SIG-M5 (cell line): Measurements from ENCODE around the gene SLC29A1.

Experiments used
- DNase-seq: peaks from one replicate; lab custom pipeline; 2025; lab: John Stamatoyannopoulos, UW

SLC29A1 gene

DNA sequence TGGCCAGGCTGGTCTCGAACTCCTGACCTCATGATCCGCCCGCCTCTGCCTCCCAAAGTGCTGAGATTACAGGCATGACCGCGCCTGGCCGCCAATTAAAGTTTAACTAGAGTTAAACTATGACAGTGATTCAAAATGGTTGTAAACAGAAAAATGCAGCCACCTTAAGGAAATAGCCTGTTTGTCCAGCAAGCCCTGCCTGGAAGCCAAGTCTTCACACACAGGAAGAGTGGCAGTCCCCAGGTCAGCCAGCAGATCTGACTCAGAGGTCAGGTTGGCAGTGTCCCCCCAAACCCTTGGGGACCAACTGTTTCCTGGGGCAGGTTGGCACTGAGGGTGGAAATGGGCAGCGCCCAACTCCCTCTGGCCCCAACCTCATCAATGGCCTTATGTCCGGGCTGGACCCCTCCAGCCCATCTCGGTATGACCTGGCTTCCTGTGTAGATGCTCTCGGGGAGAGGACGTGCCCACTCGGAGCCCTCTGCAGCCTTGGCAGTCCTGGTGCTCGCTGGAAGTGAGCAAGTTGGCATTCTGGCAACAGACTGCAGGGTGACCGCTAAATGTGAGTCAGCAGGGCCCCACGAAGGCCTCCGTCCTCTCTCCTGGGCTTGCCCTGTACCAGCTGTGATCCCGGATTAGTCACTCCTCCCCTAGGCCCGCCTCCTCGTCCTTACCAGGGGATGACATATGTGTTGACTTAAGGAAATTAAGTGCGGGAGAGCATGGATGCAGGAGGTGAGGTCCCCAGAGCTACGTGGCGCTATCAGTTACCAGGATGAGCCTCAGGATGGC is 13.8 kb downstream of the SLC29A1 start:
- peak; percentile 64 for DNase-seq

DNA sequence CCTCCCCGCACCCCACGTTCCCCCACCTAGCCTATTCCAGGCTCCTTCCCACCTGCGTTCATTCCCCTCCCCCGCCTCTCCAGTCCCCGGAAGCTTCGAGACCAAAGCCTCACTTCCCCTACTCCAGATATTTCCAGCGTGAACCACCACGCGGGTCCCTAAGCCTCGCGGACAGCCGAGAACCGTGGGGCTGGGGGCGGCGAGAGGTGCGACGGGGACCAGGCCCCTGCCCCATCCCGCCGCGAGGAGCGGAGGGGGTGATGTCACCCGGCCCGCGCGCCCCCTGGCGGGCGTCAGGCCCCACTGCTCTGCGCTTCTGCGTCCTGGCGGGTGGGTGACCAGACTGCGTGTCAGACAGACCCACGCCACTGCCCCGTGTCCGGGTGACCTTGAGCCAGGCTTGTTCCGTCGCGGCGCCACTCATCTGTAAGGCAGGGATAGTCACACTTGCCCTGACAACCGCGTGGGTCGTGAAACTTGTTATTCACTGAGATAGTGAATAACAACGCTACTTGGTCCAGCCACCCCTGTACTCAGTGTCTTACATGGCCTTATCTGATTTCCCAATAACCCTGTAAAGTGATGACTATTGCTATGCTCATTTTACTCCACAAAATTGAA is 14.5 kb downstream of the SLC29A1 start:
- no peak for DNase-seq

DNA sequence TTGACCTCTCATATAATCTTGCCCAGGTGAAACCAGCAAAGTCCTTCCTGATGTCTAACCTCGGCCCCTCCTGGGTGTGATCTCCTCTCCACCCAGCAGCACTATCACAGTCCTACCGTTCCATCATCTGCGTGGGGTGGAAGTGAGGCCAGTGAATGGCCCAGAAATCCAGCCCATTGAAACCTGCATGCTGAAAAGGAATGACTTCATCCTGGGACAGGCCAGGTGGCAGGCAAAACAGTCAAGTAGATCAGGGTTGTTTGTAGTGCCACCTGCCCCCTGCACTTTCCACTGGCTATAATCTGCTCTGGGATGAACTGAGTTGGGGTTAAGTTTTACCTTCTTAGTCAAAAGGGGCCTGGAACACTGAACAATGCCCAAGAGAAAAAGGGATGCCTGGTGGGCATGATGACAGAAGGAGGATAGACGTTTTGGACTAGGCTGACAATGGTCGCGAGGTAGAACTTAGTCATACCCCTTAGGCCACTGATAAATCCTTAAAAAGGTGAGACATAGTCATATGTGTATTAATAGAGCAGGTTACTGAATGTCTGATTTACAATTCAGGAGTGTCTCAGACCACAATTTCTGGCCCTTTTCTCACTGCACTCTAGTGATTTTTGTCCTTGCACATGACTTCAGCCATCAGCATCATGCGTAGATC is 15.4 kb downstream of the SLC29A1 start:
- DNase-seq, result no peak

DNA sequence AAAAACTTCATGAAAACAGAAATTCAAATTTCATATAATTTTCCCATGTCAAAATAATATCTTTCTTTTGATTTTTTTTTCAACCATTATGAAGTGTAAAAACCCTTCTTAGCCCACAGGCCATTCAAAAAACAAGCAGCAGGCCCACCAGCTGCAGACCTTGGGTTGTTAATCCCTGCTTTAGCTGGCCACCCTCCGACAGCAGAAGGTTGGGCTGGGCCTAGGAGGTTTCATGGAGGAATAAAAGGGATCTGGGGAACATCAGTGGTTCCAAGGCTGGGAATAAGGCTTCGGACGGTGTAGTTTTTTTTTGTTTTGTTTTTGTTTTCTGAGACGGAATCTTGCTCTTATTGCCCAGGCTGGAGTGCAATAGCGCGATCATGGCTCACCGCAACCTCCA is 19.9 kb downstream of the SLC29A1 start:
- DNase-seq, result no peak

DNA sequence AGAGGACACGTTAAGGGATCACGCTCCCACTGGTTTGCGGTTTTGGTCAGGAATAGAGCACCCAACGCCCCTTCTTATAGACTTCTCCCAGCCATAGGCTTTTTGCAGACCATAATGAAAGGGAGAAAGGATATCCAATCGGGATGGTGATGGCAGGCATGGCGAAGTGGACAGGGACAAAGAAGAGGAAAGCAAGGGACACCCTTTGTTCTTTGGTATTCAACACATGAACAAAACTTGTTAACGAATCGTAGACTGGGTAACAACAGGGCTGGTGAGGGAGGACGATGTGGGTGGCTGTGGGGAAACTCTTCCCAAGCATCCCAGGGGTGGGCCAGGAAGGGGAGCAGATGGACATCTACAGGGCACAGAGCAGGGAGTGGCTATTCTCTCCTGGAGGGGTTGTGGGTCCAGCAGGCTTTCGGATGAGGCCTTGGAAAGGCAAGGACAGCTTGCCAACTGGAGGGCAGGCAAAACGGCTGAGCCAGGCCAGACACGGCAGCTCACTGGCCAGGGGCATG is 22.1 kb downstream of the SLC29A1 start:
- DNase-seq, result no peak

DNA sequence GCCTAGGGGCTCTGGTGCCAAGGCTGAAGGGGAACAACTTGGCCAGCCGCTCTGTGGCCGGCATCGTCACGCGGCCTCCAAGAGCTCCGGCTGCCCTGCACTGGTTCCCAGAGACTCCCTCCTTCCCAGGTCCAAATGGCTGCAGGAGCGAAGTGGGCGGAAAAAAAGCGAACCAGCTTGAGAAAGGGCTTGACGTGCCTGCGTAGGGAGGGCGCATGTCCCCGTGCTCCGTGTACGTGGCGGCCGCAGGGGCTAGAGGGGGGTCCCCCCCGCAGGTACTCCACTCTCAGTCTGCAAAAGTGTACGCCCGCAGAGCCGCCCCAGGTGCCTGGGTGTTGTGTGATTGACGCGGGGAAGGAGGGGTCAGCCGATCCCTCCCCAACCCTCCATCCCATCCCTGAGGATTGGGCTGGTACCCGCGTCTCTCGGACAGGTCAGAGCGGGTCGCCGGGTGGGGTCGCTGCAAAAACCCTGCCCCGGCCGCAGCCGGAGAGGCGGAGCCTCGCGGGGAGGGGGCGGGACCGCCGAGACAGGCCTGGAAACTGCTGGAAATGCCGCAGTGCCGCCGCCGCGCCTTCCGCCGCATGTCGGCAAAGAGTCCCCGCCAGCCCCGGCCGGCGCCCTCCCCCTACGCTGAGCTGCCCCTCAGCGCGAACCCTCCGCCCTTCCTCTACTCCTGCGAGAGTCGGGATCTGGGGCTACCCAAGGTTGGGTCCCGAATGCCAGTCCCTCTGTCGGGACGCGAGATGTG is 22.7 kb downstream of the SLC29A1 start:
- no peak for DNase-seq

DNA sequence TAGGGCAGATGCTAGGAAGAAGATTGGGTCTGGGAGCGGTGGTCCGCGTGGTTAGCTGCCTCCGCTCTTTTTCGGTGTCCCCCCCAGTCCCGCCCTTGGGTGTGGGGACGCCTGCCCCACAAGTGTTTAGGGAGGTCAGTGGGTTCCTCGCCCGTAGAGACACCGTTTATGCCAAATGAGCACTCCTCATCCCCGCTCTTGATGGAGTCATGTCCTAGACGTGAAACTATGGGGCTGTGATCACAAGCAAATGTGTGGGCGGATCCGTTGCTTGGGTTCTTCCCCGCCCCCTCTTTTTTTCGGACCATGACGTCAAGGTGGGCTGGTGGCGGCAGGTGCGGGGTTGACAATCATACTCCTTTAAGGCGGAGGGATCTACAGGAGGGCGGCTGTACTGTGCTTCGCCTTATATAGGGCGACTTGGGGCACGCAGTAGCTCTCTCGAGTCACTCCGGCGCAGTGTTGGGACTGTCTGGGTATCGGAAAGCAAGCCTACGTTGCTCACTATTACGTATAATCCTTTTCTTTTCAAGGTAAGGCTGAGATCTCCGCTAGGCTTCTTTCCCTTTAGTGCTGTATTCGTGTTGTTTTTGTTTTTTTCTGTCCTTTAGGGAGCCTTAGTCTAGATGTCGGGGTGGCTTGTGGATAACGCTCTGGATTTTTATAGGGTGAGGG is 23.4 kb downstream of the SLC29A1 start, which contains the start of gene HSP90AB1:
TSS of gene HSP90AB1 (plus strand) at position 439 of the 675 bp plus-strand sequence. CDS start 1,529 bp downstream, outside the sequence.
- peak; percentile 85 for DNase-seq

DNA sequence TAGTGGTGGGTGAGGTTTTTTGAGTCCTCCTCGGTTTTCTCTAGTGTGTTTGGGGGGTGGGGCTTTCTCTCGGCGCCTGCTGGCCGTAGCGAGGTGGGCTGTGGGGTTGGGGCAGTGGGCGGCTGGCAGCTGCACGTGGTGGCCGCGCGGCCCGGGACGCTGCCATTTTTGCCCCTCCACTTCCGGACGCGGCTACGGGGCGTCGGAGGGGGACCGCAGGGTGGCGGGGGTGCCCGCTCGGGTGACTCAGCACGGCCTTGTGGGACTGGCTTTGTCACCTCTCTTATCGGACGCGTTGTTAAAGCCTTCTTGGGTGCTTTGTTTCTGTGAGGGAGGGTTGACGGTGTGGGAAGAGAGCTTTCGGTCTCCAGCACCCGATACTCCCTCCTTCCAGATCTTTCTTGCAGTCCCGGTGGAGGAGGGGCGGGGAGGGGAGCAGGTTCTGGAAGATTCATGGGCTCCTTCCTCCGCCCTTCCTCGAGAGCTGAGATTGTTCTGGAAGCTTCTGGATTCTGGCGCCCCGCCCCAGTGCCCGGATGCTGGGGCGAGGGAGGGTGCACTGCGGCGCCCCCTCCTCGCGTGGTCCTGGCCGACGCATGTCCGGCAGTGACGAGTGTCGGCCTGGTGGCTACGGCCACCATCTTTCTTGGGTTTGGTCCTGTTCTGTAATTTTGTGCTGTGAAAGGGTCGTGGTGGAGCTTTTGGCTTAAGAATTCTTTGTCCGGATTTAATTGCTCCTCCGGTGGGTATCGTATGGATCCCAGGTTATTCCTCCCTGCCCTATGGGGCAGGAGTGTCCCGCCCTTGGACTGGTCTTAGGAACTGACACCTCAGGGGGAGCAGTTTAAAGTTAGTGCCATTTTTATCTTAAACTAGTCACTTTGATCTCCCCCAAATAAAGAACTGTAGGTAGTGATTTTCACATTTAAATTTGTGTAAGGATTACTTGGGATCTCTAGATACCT is 24.2 kb downstream of the SLC29A1 start:
- DNase-seq, result no peak

DNA sequence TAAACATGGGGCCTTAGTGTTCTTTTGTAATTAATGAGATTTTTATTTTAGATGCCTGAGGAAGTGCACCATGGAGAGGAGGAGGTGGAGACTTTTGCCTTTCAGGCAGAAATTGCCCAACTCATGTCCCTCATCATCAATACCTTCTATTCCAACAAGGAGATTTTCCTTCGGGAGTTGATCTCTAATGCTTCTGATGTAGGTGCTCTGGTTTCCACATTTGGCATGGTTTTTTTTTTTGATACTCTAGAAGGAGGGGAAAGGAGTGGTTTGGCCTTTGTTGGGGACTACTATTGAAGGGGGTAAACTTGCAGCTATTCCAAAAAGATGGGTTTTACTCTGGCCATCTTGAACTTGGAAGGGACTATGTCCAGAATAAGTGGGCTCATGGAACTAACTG is 25.2 kb downstream of the SLC29A1 start:
- DNase-seq, result no peak

DNA sequence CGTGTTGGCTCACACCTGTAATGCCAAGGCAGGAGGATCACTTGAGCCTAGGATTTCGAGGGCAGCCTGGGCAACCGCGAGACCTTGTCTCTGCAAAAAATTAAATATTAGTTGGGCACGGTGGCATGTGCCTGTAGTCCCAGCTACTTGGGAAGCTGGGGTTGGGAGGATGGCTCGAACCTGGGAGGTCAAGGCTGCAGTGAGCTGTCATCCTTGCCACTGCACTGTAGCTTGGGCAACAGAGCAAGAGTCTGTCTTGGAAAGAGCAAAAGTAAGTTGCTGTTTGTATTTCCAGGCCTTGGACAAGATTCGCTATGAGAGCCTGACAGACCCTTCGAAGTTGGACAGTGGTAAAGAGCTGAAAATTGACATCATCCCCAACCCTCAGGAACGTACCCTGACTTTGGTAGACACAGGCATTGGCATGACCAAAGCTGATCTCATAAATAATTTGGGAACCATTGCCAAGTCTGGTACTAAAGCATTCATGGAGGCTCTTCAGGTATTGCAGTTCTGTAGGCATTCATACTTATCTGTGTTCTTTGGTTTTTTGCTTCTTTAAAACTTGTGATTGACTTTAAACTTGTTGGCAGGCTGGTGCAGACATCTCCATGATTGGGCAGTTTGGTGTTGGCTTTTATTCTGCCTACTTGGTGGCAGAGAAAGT is 25.8 kb downstream of the SLC29A1 start:
- DNase-seq, result no peak

DNA sequence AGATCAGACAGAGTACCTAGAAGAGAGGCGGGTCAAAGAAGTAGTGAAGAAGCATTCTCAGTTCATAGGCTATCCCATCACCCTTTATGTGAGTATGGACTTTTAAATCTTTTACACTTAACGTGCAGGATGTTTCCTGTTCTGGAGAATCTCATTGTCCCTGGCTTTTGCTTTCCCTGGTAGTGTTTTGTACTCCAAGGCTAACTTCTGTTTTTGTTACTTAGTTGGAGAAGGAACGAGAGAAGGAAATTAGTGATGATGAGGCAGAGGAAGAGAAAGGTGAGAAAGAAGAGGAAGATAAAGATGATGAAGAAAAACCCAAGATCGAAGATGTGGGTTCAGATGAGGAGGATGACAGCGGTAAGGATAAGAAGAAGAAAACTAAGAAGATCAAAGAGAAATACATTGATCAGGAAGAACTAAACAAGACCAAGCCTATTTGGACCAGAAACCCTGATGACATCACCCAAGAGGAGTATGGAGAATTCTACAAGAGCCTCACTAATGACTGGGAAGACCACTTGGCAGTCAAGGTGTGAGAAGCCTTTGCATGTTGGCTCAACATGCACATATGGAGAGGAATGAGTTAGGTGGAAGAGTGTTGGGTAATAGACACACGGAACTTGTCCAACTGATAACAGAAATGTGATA is 26.8 kb downstream of the SLC29A1 start:
- no peak for DNase-seq

DNA sequence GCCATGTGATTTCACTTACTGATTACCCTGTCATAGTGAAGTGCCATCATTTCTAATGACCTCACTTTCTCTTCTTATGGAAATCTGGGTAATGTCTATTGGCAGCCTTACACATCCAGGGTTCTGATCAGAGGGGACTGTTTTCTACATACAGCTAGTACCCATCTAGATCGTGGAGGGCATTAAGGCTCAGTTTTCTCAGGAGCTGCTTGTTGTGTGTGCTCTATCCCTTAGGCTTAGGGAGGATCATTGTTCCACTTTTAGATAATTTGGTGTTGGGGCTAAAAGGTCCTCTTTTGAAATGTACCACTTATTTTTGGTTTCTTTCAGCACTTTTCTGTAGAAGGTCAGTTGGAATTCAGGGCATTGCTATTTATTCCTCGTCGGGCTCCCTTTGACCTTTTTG is 27.3 kb downstream of the SLC29A1 start:
- no peak for DNase-seq

DNA sequence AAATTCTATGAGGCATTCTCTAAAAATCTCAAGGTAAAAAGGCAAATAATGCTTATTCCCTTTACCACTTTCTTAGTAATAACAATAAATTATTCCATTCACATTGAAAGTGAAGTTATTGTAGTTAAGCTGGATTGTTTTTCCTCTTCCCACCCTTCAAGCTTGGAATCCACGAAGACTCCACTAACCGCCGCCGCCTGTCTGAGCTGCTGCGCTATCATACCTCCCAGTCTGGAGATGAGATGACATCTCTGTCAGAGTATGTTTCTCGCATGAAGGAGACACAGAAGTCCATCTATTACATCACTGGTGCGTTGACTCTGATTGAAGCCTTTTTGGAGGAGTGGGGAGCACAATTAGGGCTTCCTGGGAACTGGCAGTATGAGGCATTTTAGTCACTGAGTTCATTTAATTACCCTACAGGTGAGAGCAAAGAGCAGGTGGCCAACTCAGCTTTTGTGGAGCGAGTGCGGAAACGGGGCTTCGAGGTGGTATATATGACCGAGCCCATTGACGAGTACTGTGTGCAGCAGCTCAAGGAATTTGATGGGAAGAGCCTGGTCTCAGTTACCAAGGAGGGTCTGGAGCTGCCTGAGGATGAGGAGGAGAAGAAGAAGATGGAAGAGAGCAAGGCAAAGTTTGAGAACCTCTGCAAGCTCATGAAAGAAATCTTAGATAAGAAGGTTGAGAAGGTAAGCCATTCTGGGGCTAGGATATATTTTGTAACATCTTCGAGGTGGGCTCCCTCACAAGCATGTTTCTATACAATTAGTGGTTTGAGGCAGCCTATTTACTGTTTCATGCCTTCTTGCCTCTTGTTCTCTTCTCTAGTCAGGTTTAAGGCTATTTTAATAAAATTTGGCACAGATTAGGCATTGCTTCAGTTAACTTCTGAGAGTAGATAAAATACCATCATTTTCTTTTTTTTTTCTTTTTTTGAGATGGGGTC is 28.5 kb downstream of the SLC29A1 start:
- DNase-seq, result no peak

DNA sequence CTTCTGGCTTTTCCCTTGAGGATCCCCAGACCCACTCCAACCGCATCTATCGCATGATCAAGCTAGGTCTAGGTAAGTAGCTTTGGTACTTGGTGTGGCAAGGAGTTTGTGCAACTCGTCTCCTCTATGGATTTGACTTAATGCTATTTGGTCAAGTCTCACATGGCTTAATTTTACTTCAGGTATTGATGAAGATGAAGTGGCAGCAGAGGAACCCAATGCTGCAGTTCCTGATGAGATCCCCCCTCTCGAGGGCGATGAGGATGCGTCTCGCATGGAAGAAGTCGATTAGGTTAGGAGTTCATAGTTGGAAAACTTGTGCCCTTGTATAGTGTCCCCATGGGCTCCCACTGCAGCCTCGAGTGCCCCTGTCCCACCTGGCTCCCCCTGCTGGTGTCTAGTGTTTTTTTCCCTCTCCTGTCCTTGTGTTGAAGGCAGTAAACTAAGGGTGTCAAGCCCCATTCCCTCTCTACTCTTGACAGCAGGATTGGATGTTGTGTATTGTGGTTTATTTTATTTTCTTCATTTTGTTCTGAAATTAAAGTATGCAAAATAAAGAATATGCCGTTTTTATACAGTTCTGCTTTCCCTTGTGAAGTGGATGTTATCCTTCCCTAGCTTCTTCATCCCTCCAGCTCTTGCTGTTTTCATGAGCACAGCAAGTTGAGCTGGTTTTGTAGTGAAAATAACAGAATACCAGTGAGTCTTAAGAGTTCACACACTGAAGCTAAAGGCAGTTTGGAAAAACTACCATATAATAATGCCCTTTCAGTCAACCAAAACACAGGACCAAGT is 30.1 kb downstream of the SLC29A1 start:
- no peak for DNase-seq

DNA sequence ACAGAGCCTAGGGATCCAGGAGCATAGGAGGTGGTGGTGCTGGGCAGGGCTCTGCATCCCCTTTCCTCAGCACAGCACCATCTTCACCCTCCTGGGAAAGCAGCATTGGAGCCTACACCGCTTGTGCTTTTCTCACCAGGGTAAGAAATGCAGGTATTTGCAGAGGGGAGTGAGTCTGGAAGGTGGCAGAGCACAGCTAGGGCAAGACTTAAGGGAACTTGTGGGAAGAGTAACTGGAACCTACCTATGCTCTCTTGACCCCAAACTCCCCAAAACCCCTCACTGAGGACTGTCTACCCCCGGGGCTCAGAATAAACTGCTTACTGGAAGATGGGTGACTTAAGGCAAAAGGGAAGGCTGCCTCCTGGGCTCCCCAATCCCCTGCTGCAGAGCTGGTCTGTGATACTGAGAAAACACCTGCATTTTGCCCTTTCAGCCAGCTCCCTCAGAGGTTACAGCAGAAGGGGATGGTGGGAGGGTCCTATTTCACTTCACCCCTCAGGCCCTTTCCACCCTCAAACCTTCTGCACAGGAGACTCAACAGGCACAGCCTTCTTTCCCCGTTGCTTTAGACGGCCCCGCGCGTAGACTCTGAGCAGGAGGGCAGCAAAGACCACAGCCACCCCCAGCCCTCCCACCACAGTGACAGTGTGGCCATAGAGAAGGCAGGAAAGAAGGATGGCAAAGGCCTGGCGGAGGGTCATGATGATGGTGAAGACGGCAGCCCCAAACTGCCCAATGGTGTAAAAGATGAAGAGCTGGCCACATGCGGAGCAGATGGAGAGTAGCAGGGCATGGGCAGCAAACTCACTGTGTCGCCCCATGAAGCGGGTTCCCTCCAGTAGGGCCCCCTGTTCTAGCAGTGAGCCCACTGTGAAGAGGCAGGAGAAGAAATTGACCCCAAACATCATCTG is 31.1 kb downstream of the SLC29A1 start:
- no peak for DNase-seq
